Endothelial cell of hepatic sinusoid (primary cell): ENCODE results near the gene OXSM.

Source experiments
- in situ Hi-C: cut with HindIII; loops from 2 replicates; pipeline ENCODE4 v1.10.0; 2017; ENCODE audit warnings: low sequenced_read_pairs

Gene OXSM

DNA sequence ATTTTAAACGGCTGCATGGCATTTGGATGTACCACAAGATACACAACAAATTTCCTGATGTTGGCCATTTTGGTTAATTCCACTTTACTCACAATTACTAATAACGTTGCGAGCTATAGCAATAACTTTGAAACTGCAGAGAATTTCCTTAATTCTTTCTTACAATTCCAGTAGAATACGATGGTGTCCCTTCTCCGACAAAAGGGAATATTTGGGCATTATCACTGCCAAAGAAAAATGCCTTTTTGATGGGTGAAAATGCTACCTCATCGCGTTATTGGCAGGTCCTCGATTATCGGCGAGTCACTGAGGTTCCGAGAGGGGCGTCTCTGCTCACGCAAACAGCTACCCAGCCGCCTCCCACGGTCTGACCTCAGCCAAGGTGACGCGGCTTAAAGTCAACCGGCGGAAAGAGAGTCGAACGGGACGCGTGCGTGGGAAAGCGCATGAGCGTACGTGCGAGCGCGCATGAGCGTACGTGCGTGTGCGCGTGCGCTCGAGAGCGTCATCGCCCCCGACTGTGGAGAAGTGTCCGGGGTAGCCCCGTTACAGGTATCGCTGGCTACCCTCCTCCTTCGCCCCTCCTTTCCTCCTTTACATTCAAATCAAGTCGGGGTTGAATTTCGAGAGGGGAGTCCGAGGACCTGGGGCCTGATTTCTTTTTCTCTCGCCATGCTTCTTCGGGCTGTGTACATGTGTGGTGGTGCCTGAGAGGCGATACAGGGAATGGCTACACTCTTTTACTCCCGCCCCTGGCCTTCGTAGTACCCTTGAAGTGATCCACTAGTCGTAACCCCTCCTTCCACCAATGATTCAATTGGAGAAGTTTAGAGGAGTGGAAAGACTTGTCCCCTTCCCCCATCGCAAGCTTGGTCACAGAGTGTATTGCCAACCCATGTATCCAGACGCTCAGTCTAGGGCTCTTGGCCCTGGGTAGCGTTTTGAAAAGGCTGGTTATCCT is at the start of gene OXSM:
Gene OXSM, plus strand, starts transcription at position 495 of the 961 bp plus-strand sequence. CDS start 931 bp downstream, outside the sequence.
- in situ Hi-C loops = no loop called here

DNA sequence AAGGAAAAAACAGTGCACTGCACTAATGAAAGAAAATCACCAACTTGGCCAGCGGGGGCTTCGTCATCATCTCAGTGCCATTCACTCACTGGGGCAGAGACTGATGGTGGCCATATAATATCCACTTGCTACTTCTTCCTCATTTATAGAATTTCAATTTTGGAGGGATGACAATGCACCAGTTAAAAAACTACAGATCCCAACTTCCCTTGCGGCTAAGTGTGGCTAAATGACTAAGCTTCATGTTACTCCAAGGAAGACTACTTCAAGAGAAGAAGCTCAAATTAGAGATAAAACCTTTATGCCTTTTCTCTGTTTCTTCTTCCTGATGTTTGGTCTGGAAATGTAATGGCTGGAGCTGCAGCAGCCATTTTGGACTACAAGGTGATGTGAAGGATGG is 45.4 kb upstream of the OXSM start:
- in situ Hi-C loops = no loop called here

DNA sequence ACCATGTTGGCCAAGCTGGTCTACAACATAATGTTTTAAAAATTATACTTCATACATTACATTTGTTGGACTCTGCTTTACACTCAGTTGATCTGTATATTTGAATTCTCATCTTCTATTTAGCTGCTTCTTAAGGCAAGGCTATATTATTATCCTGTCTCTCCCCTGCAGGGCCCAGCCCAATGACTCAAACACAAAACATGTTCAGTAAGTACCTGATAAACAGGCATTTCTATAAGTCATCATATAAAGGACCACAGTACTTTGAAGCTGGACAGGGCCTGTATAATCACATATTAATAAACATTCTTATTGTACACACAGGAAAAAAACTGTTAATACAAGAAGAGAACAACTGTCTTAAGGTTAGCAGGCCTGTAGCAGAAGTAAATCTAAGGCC is 42.9 kb upstream of the OXSM start:
- in situ Hi-C loops = no loop called here

DNA sequence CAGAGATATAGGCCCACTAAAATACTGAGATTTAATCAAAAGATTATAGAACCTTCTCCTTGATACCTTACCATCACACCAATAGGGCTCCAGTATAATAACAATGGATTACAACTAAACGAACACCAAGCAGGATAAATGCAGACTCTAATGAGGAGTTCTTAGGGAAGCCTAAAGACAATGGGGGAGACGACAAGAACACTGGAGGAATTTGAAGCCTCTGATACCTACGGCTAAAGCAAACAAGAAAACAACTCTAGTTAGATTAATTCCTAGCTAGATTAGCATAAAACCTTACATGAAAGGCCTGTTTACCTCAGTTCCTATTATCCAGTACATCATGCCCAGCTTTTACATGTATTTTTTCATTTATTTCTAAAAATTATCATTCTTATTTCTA is 41.7 kb upstream of the OXSM start:
- in situ Hi-C loops = no loop called here

DNA sequence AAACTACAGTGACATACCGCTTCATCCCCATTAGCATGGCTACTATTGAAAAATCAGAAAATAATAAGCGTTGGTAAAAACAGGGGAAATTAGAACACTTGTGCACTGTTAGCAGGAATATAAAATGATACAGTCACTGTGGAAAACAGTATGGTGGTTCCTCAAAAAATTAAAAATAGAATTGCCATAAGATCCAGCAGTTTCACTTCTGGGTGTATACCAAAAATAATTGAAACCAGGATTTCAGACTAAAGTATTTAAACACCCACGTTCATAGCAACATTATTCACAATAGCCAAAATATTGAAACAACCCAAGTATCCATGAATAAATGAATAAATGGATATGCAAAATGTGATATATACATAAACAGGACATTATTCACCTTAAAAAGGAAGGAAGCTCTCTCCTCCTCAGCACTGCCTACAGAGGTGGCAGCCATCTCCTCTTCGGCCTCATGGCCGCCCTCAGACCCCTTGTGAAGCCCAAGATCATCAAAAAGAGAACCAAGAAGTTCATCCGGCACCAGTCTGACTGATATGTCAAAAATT is 40.8 kb upstream of the OXSM start:
- in situ Hi-C loops = no loop called here

DNA sequence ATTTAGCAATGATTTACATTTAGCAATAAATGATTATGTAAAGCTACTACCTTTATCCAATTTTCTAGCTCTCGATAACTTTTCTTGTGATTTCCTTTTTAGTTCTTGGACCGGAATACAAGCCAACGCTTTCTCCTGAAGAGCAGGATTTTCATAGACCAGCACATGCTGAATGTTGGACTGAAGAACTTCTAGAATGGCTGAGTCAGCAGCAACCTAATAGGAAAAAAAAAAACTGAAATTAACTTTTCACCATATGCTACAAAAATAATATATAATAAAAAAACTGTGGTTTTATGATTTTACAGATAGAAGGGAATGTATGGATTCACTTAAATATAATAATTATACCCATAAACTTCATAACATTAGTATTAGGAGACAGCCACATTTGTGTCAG is 38.8 kb upstream of the OXSM start:
- in situ Hi-C loops = no loop called here

DNA sequence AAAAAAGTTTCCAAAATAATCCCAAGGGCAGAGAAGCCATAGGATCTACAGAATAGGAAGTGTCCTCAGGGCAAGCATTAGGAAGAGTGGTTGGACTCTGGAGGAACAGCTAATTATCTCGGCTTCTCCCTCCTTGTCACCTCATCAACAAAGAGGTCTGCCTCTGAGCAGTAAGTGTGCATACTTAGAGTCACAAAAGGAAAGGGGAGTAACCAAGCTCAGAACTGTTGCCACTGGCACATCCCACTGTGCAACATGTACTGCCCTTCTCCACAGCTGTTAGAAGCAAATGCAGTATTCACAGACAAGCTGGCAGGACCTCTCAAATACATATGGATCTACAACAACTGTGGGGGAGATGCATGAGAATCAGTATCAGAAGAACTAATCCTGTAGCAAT is 38.2 kb upstream of the OXSM start:
- in situ Hi-C loops = no loop called here

DNA sequence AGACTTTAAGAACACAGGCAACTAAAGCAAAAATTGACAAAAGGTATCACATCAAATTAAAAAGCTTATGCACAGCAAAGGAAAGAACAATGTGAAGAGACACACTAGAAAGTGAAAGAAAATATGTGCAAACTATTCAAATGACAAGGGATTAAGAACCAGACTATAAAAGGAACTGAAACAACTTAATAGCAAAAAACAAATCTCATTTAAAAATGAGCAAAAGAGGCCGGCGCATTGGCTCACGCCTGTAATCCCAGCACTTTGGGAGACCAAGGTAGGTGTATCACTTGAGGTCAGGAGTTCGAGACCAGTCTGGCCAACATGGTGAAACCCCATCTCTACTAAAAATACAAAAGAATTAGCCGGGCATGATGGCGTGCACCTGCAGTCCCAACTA is 21.0 kb upstream of the OXSM start:
- in situ Hi-C loops = no loop called here

DNA sequence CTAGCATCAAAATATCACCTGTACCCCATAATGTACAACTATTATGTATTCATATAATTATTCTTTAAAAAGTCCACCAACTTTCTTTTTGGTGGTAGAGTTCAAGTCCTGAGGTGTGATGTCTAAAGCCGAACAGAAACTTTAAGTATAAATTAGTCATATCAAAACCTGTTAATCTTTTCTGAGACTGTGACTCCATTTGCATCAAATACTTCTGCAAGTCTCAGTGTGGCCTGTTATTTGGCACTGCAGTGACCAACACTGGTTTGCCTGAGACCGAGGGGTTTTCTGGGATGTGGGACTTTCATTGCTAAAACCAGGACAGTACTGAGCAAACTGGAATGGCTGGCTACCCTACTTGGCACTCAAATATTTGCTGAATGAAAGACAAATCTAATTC is 14.0 kb upstream of the OXSM start:
- in situ Hi-C loops = no loop called here

DNA sequence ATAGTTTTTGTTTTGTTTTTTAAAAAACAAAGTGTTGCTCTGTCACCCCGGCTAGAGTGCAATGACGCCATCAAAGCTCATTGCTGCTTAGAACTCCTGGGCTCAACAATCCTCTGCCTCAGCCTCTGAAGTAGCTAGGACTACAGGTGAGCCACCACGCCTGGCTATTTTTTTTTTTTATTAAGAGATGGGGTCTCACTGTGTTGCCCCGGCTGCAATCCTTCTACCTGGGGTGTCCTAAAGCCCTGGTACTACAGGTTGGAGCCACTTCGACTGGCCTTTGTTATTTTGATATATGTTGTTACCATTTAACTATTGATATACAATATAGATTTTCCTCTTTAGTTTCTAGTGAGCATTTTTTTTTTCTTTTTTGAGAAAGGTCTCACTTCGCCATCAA is 9.3 kb upstream of the OXSM start:
- in situ Hi-C loops = no loop called here

DNA sequence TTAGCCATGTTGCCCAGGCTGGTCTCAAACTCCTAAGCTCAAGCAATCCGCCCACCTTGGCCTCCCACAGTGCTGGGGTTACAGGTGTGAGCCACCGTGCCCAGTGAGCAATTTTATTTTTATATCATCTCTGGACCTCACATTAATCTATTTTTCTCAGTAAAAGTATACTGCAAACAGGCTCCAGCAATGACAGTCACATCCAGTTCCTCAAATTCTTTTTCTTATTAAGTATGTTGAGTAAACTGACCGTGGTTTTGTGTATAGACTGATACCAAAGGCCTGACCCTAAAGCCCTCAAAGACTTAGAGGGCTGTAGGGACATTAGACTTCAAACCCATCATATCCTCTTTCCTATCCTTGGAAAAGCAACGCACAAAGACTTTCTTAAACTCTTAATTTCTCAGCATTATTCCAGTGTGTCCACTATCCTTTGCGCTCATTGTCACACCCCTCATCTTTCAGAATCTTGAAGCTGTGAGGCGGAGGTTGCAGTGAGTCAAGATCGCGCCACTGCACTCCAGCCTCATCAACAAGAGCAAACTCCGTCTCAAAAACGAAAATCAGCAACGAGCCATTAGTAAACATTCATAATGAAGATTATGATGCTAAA is 8.6 kb upstream of the OXSM start:
- in situ Hi-C loops = no loop called here

DNA sequence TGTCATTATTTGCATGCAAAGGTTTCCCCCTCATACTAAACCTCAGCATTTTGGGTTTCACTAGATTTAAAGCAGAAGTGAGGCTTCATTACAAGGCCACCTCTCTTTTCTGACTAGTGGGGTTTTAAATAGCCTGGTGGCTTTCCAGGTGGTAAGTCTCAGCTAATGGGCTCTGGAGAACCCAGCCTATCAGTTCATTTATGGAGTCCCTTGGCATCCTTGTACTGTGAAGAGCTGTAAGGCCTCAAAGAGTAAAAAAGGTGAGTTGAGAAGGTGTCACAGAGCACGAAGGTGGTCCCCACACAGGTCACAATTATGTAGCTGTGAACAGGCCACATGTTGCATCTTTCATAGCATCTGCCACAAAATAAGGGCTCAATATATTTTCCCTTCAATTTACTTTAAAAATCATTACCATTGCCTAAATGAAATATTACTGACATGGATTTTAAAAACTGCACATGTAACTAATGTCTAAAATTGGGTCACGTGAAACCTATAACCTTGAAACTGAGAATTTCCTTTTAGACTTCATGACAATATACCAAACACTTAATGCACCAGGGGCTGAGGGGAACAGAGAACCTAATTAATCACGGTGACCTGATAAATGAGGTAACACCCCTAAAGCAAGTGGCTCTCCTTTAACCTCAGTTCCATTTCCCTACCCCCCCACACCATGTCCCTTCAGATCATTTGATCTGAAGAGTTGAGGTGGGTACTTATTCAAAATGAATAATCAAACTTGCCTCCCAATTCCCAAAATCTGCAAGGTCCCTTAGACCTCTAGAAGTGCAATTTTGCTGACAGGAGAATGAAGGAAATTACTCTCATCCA is 7.9 kb upstream of the OXSM start:
- in situ Hi-C loops = no loop called here

DNA sequence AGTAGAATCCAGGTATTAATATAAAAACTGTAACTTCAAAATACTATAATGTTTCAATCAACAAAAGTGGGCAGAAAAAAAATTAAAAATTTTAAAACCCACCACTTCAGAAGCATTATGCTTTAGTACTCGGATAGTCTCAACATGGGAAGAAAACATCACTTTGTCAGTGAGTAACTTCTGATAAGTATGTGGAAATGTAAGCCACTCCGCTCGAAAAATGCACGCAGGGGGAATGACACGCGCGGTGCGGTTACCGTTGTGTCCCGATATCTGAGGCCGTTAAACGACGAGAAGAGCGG is 7.3 kb upstream of the OXSM start:
- in situ Hi-C loops = no loop called here

DNA sequence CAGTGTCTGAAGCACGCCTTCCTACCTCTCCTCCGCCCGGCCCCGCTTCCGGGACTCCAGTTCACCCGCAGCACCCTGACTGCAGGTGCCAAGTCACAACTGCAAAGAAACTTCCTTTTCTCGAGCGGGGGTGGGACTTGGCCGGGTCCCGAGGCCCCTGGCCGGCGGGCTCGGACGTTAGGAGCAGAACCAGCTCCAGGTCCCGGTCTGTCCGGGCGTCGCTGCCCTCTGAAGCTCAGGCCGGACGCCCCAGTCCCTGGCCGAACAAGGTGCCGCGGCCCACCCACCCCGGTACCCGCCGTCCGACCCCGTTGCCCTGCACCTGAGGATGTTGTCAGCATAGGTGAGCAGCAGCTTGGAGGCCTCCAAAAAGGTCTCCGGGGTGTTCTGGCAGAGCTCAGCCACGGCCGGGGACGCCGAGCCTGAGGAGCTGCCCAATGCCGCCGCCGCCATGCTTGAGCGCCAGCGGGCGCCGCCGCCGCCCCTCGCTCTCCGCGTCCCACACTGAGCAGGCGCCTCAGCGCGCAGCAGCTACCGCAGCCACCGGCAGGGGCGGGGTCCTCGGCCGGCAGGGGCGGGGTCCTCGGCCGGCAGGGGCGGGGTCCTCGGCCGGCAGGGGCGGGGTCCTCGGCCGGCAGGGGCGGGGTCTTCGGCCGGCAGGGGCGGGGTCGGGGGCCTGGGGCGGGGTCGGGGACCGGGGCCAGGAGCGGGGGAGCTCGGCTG is 6.8 kb upstream of the OXSM start, which contains the start of gene NGLY1:
Gene NGLY1, minus strand, starts transcription at position 506 of the 723 bp plus-strand sequence. Its CDS starts 53 bp downstream, at position 453.
- in situ Hi-C loops = no loop called here

DNA sequence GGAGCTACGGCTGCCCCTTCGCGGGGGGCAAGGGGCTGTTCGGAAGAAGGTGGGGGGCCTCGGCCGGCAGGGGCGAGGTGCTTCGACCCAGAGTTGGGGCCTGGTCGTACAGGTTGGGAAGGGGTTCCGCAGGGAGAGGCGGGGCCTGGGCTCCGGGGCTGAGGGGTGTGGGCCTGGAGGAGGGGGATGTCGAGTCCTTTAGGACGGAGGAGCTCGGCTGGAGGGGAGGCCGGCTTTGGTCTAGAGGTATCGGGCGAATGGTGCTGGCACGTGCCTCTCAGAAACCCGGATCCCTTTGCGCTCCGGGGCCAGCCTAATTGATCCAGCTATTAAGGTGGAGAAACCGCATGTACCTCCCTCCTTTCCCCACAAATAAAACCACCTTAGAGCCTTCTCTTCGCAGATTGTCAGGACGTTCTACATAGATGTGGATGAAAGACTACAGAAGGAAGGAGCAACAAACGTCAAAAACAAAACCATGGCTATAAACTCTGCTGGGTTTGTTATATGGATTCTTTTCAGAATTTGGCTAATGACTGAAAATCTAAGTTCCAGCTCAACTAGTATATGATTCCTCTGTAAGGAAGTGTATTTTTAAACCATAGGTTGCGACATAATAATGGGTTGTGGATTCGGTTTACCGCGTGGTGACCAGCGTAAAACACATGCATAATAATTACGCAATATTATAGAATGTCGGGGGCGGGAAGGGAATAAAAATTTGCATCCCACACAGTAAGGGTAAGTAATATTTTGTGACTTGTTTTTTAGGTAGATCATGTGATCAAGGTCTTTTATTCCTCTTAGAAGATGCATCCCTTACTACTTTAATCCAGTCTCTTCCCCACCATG is 6.0 kb upstream of the OXSM start:
- in situ Hi-C loops = no loop called here

DNA sequence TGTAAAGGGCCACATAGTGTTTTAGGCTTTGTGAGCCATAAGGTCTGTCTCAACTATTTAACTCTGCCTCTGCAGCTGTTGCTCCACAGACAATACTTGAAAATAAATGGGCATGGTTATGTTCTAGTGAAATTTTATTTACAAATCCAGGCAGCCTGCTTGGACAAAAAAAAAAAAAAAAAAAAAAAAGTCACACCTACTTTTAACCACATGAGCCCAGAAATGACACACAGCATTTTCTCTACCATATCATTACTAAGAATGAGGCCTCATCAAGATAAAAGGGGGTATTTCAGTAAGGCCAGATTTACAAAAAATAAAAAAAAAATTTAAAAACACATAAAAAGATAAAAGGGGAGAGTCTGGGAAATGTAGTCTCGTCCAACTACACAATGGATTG is 4.9 kb upstream of the OXSM start:
- in situ Hi-C loops = no loop called here

DNA sequence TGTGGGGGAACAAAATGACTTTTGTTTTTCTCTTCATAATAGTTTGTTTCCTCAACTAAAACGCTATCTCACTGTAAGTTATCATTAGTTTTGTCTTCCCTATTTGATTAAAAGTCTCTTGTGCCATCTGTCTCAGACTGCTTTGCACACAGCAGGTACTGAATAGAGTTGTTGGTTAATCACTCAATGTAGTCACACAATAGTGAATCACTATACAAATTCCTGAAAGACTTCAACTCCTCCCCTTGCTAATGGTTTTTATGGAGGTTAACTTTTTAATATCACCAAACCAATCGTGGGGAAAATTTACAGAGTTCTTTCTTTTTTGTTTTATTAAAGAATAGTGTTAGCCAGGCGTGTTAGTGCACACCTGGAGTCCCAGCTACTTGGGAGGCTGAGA is 4.1 kb upstream of the OXSM start:
- in situ Hi-C loops = no loop called here

DNA sequence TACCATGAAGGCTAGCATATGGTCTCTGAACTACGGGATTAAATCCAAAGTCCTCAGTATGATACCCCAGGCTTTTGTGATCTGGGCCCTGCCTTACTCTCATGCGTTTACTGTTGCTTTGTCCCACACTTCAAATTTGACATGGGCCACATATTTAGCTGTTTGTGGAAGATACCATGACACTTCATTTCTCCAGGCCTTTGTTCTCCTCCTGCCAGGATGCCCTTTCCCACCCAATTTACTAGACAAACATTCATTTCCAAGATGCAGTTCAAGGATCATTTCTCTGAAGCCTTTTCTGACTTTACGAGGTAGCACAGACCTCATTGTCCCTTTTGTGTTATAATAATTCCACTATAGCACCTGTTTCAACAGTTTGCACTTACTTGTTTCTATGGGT is 2.2 kb upstream of the OXSM start:
- in situ Hi-C loops = no loop called here

DNA sequence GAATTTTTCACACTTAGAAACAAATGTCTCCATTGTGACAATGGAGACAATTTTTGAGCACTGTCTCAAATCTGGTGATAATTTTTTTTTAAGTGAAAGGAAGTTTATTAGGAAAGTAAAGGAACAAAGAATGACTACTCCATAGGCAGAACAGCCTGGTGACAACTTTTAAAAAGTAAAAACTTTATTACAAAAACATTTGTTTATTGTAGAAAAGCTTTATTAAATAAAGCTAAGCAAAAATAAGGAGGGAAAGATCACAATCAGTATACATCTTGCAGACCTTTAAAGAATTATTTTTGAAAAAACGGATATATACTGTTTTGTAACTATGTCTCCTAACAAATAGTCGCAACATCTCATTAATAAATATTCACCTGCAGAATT is 688 bp upstream of the OXSM start:
- in situ Hi-C loops = no loop called here

DNA sequence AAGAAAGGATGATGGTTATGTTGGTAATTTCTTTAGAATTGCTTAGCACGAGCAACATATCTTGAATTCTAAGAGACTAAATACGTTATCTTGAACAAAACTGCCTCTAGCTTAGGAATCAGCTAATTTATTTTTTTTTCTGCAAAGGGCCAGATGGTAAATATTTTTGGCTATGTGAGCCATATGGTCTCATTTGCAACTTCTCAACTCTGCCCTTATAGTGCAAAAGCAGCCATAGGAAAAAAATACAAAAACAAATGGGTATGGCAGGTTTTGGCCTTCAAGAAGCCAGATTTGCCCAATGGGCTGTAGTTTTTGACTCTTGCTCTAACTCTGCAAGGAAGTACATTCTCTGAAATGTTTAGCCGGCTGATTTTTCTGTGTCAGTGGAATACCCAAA is 11.9 kb downstream of the OXSM start:
- in situ Hi-C loops = no loop called here
